B cell (primary cell): Measurements from ENCODE around the gene CEP85L.

Experiments
- EZH2 ChIP-seq: IDR thresholded peaks from 2 replicates; pipeline ENCODE4 v1.6.1; 2012; ENCODE audit warnings: borderline replicate concordance, low read depth, mild to moderate bottlenecking, moderate library complexity, low read length; ENCODE audit not compliant: insufficient read depth, poor library complexity, severe bottlenecking
- TF ChIP-seq, protein P1 (sequence below): fragments of 200-600 bp; IDR thresholded peaks from one replicate; pipeline ENCODE4 v1.8.0; 2022; ENCODE audit warnings: antibody characterized with exemption, mild to moderate bottlenecking

GRCh38 chr6:118594877-118595276, 56.5 kb downstream of the CEP85L start:
- TF ChIP-seq, protein P1, sequence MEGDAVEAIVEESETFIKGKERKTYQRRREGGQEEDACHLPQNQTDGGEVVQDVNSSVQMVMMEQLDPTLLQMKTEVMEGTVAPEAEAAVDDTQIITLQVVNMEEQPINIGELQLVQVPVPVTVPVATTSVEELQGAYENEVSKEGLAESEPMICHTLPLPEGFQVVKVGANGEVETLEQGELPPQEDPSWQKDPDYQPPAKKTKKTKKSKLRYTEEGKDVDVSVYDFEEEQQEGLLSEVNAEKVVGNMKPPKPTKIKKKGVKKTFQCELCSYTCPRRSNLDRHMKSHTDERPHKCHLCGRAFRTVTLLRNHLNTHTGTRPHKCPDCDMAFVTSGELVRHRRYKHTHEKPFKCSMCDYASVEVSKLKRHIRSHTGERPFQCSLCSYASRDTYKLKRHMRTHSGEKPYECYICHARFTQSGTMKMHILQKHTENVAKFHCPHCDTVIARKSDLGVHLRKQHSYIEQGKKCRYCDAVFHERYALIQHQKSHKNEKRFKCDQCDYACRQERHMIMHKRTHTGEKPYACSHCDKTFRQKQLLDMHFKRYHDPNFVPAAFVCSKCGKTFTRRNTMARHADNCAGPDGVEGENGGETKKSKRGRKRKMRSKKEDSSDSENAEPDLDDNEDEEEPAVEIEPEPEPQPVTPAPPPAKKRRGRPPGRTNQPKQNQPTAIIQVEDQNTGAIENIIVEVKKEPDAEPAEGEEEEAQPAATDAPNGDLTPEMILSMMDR: no peak
- TF ChIP-seq EZH2: no peak
